ENCODE data around the gene SLC17A4. TPM values are rescaled to one million over a fixed set of nuclear protein-coding genes. Genes with fewer than 3 reads are reported as not detected.

The SLC17A4 gene
- total and polyA plus RNA-seq, 8 donors: 0.58 to 12.7 (median 1.5) TPM; not detected in 5

GRCh38 chr6:25788305-25788922 lies 33.9 kb downstream of the SLC17A4 start:
- TF ChIP-seq POLR2AphosphoS5 (IDR thresholded peaks at IDR 0.05) (no peak), CTCF (IDR thresholded peaks at IDR 0.05) (peak in 5 of 7 experiments; percentile 21 to 77 (median 48))
- H3K9me3 ChIP-seq: no peaks in the 10 kb centered on the region
- H3K27me3 ChIP-seq: no peaks in the 10 kb centered on the region
- intact Hi-C loops (cut with DNase I; ENCODE audit: low total_unique reads): no loop called here
- 58 to 73% (median 66%) methylated on average over 4 of the region's 4 CpGs for WGBS, 5 donors
- no peak overlapping the region for H3K4me3 ChIP-seq
- peak; percentile 59 to 69 for DNase-seq
- no peak overlapping the region for H3K27ac ChIP-seq
- no peaks in the 10 kb centered on the region for H3K36me3 ChIP-seq
- no peaks in the 10 kb centered on the region for H3K4me1 ChIP-seq

GRCh38 chr6:25789475-25789874 lies 34.9 kb downstream of the SLC17A4 start:
- DNase-seq: no peak
- Histone ChIP-seq H3K4me3 (no peak overlapping the region), H3K27ac (no peak overlapping the region), H3K27me3 (no peaks in the 10 kb centered on the region), H3K36me3 (no peaks in the 10 kb centered on the region), H3K4me1 (no peaks in the 10 kb centered on the region), H3K9me3 (no peaks in the 10 kb centered on the region)
- intact Hi-C loops (cut with DNase I; ENCODE audit: low total_unique reads): no loop called here
- TF ChIP-seq CTCF (IDR thresholded peaks at IDR 0.05) (no peak), POLR2AphosphoS5 (IDR thresholded peaks at IDR 0.05) (no peak), EP300 (IDR thresholded peaks at IDR 0.05) (no peak), POLR2A (IDR thresholded peaks at IDR 0.05) (no peak)
- WGBS, 5 donors: 63 to 81% (median 68%) methylated on average over 2 of the region's 2 CpGs

- H3K4me1 ChIP-seq: no peaks in the 10 kb centered on the region
- H3K4me3 ChIP-seq: no peak overlapping the region
- no peak overlapping the region for H3K27ac ChIP-seq
- DNase-seq: no peak
- WGBS, 5 donors: 79 to 84% (median 81%) methylated on average over 4 of the region's 4 CpGs
- H3K27me3 ChIP-seq: no peaks in the 10 kb centered on the region
- no peaks in the 10 kb centered on the region for H3K9me3 ChIP-seq
- intact Hi-C loops (cut with DNase I; ENCODE audit: low total_unique reads): no loop called here
- no peaks in the 10 kb centered on the region for H3K36me3 ChIP-seq
- TF ChIP-seq EP300 (IDR thresholded peaks at IDR 0.05) (no peak), POLR2AphosphoS5 (IDR thresholded peaks at IDR 0.05) (no peak), POLR2A (IDR thresholded peaks at IDR 0.05) (no peak), CTCF (IDR thresholded peaks at IDR 0.05) (no peak)
Measured at GRCh38 chr6:25792016-25792415, 37.5 kb downstream of the SLC17A4 start.

- intact Hi-C loops (cut with DNase I; ENCODE audit: low total_unique reads): no loop called here
- H3K27me3 ChIP-seq: no peaks in the 10 kb centered on the region
- H3K36me3 ChIP-seq: no peaks in the 10 kb centered on the region
- no peak overlapping the region for H3K27ac ChIP-seq
- WGBS, 5 donors: 93 to 100% (median 94%) methylated on average over 1 of the region's 1 CpG
- no peaks in the 10 kb centered on the region for H3K9me3 ChIP-seq
- TF ChIP-seq EP300 (IDR thresholded peaks at IDR 0.05): no peak
- TF ChIP-seq POLR2A (IDR thresholded peaks at IDR 0.05): no peak
- TF ChIP-seq CTCF (IDR thresholded peaks at IDR 0.05): no peak
- TF ChIP-seq POLR2AphosphoS5 (IDR thresholded peaks at IDR 0.05): no peak
- H3K4me1 ChIP-seq: no peaks in the 10 kb centered on the region
- no peak overlapping the region for H3K4me3 ChIP-seq
- DNase-seq: no peak
Measured at GRCh38 chr6:25793970-25794369, 39.4 kb downstream of the SLC17A4 start.

All from stomach (tissue), 9 donors.